A673 (cell line): Measurements from ENCODE around the gene IGFL3. TPM values are rescaled to one million over a fixed set of nuclear protein-coding genes. Genes with fewer than 3 reads are reported as not detected.

Experiments used
- BruUV-seq: library from RNA; stranded (reverse); fragments of 400-500 nt; replicated peaks from 2 replicates; lab custom pipeline; 2021; lab: Mats Ljungman, UMichigan
- CTCF ChIA-PET: fragments of 300-600 bp; sonication (Branson Sonifier 250); formaldehyde crosslinking; loops from one replicate; lab custom pipeline; 2022; ENCODE audit warnings: antibody characterized with exemption; lab: Charles Lee
- POLR2A ChIA-PET: fragments of 300-600 bp; sonication (Branson Sonifier 250); formaldehyde crosslinking; loops from one replicate; lab custom pipeline; 2022; ENCODE audit warnings: antibody characterized with exemption; ENCODE audit not compliant: low non-redundant PET; lab: Charles Lee
- DNase-seq: peaks from one replicate; pipeline ENCODE4 v3.0.0-alpha.2; 2015; ENCODE audit warnings: low spot score
- H3K27ac ChIP-seq: fragments of 200-600 bp; sonication (generic); 2 replicates; pipeline ENCODE4 v1.5.1; 2016; ENCODE audit warnings: mixed run types, low read depth, mild to moderate bottlenecking, mixed read lengths, antibody characterized with exemption, low read length; ENCODE audit not compliant: poor library complexity, severe bottlenecking
- H3K27me3 ChIP-seq: fragments of 200-600 bp; sonication (generic); replicated peaks from 2 replicates; pipeline ENCODE4 v1.6.1; 2017; ENCODE audit warnings: mixed run types, low read depth, mild to moderate bottlenecking, mixed read lengths, antibody characterized with exemption, low read length; ENCODE audit not compliant: insufficient read depth, poor library complexity
- H3K36me3 ChIP-seq: fragments of 200-600 bp; sonication (generic); 2 replicates; pipeline ENCODE4 v1.6.1; 2016; ENCODE audit warnings: mixed run types, mild to moderate bottlenecking, mixed read lengths, antibody characterized with exemption, low read length; ENCODE audit not compliant: insufficient read depth, poor library complexity, severe bottlenecking
- H3K4me1 ChIP-seq: fragments of 200-600 bp; sonication (generic); 2 replicates; pipeline ENCODE4 v1.6.1; 2017; ENCODE audit warnings: mixed run types, mild to moderate bottlenecking, mixed read lengths, antibody characterized with exemption, low read length; ENCODE audit not compliant: insufficient read depth, poor library complexity, severe bottlenecking
- H3K4me3 ChIP-seq: fragments of 200-600 bp; sonication (generic); 2 replicates; pipeline ENCODE4 v1.5.1; 2016; ENCODE audit warnings: low read depth, mixed run types, mild to moderate bottlenecking, mixed read lengths, low read length; ENCODE audit not compliant: poor library complexity, severe bottlenecking
- H3K9me3 ChIP-seq: fragments of 200-600 bp; sonication (generic); 2 replicates; pipeline ENCODE4 v1.6.1; 2016; ENCODE audit warnings: mixed run types, low read depth, mild to moderate bottlenecking, mixed read lengths, antibody characterized with exemption, low read length; ENCODE audit not compliant: poor library complexity, severe bottlenecking
- CTCF ChIP-seq: fragments of 300-800, 200-600 bp; sonication (generic); conservative IDR thresholded peaks from 2 replicates; pipeline ENCODE4 v1.5.1; 2017; ENCODE audit warnings: low read depth, mild to moderate bottlenecking, antibody characterized with exemption, low read length, moderate library complexity, mixed read lengths
- EZH2 ChIP-seq: fragments of 200-600 bp; sonication (generic); IDR thresholded peaks from 2 replicates; pipeline ENCODE4 v1.6.1; 2017; ENCODE audit warnings: borderline replicate concordance, low read depth, mild to moderate bottlenecking, mixed read lengths, antibody characterized with exemption, low read length; ENCODE audit not compliant: poor library complexity, severe bottlenecking
- intact Hi-C: fragments of 100-400 bp; cut with micrococcal nuclease; formaldehyde crosslinking; loops from one replicate; pipeline ENCODE4 v1.10.0; 2022; ENCODE audit not compliant: unreplicated experiment
- total RNA-seq: library from RNA; stranded (reverse); gene quantifications from 2 replicates; pipeline ENCODE4 v1.2.3, GENCODE V29; 2021

IGFL3 gene
- total RNA-seq, 1 experiment from 2014 or later = not detected

DNA sequence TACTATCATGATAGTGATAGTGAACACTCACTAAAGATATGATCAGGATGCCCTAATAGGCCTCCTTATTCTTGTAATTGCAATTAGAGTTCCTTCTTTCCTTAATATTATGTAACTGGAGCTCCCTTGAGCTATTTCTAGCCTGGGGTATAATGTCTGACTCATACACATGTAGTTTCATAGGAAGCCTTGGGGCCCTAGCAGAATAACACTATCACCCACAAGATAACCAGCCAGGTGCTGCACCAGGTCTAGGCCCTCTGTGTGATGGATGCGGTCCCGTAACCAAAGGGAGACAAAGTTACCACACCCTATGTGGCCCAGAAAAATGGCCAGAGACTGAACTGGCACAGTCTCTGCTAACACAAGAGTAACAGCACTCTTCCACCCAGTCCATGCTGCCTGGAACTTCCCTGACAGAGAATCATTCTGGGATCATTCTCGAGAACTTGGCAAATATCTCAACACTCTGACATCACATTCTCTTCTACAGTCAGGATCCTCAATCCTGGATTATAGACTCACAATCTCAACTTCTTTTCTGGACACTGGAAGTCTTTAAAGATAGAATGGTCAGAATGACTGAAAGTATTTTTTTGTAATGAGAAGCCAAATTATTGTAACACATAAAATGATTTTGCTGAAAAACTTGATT, 51.1 kb downstream of the IGFL3 start:
- Histone ChIP-seq H3K36me3 (no peaks in the 10 kb centered on the region), H3K4me3 (no peak overlapping the region), H3K9me3 (no peaks in the 10 kb centered on the region), H3K4me1 (peaks cover 15% of the 10 kb centered on the region), H3K27ac (no peak overlapping the region), H3K27me3 (peaks cover 50% of the 10 kb centered on the region)
- TF ChIP-seq CTCF = no peak
- TF ChIP-seq EZH2 = no peak
- CTCF ChIA-PET = interaction anchor here (0.5 kb wide), 1 partner anchor 8 kb away, joined by 5 read pairs; no protein-coding TSS in a partner anchor
- intact Hi-C loops = loop anchor here (10.0 kb wide), 2 partner anchors 321 to 441 kb away; no protein-coding TSS in a partner anchor
- POLR2A ChIA-PET = no interaction called here
- BruUV-seq = no TSS peak
- DNase-seq = no peak

Other genes with a start within 250 kb of the IGFL3 start
- gene IRF2BP1, start 238.5 kb downstream of the IGFL3 start, total RNA-seq = 29.7 and 34.5 TPM in 2 replicates
- gene MYPOP, start 222.1 kb downstream of the IGFL3 start, total RNA-seq = 11.4 and 13.5 TPM in 2 replicates
- gene NANOS2, start 209.9 kb downstream of the IGFL3 start, total RNA-seq = not detected in 2 replicates
- gene NOVA2, start 150.8 kb downstream of the IGFL3 start, total RNA-seq = not detected in 2 replicates
- gene CCDC61, start 129.2 kb downstream of the IGFL3 start, total RNA-seq = 15.4 and 16.5 TPM in 2 replicates
- gene PGLYRP1, start 101.6 kb downstream of the IGFL3 start, total RNA-seq = not detected in 2 replicates
- not detected in 2 replicates for gene IGFL4, start 83.7 kb downstream of the IGFL3 start, total RNA-seq
- 0.45 and 0.59 TPM in 2 replicates for gene IGFL2, start 23.6 kb upstream of the IGFL3 start, total RNA-seq
- not detected in 2 replicates for gene IGFL1, start 105.1 kb upstream of the IGFL3 start, total RNA-seq
- 3.0 and 7.4 TPM in 2 replicates for gene HIF3A, start 172.4 kb upstream of the IGFL3 start, total RNA-seq
- 157 and 164 TPM in 2 replicates for gene PPP5C, start 222.4 kb upstream of the IGFL3 start, total RNA-seq